ENCODE measurements around the gene FBXL16.

FBXL16 gene

DNA sequence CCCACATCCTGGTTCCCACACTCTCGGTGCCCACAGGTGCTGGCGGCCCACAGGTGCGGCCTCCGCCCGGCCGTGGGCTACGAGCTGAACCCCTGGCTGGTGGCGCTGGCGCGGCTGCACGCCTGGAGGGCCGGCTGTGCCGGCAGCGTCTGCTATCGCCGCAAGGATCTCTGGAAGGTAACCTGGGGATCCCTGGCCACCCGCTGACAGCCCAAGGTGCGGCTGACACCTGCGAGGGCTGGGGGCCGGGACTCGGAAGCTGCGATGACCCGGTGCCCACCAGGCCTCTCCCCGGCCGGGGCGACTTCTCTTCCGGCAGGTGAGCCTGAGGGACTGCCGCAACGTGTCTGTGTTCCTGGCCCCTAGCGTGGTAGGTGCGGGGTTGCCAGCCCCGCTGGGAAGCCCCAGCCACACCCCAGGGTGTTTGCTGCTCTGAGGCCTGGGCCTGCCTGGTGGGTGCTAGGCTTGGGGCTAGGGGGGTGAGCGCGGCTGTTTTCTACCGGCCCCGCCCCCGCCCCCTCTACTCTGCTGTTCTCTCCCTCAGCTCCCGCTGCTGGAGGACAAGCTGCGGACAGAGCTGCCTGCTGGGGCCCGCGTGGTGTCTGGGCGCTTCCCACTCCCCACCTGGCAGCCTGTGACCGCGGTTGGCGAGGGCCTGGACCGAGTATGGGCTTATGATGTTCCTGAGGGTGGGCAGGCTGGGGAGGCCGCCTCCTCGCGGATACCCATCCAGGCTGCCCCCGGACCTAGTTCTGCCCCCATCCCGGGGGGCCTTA is 16.4 kb upstream of the FBXL16 start:
- DNase-seq, result no peak

DNA sequence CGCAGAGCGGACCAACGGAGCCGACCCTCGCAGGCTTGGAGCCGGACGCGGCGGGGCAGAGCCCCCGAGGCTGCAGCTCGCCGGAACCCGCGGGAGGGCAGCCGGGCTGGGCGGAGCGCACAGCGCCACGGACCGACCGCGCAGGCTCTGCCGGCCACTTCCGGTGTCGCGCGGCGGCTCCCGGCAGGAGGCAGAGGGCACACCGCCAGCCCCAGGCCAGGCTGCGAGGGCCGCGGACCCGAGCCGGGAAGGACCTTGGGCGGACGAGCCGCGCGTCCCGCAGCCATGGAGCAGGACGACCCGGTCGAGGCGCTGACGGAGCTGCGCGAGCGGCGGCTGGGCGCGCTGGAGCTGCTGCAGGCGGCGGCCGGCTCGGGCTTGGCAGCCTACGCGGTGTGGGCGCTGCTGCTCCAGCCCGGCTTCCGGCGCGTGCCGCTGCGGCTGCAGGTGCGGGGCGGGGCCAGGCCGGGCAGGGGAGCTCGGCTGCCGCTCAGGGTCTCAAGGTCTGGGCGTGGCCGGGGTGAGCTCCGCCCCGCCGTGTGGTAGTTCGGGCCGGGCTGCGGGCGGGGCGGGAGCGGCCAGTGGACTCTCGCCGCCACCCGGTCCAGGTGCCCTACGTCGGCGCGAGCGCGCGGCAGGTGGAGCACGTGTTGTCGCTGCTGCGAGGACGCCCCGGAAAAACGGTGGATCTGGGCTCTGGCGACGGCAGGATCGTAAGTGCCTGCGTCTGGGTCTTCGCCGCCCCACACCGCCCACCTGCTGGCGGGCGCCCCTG is 15.6 kb upstream of the FBXL16 start, which contains the start of gene ANTKMT:
Gene ANTKMT (plus strand): TSS at position 157 of the 775 bp plus-strand sequence. CDS start 129 bp downstream, at position 286.
- peak in 1 of 2 experiments; percentile 35 for DNase-seq

DNA sequence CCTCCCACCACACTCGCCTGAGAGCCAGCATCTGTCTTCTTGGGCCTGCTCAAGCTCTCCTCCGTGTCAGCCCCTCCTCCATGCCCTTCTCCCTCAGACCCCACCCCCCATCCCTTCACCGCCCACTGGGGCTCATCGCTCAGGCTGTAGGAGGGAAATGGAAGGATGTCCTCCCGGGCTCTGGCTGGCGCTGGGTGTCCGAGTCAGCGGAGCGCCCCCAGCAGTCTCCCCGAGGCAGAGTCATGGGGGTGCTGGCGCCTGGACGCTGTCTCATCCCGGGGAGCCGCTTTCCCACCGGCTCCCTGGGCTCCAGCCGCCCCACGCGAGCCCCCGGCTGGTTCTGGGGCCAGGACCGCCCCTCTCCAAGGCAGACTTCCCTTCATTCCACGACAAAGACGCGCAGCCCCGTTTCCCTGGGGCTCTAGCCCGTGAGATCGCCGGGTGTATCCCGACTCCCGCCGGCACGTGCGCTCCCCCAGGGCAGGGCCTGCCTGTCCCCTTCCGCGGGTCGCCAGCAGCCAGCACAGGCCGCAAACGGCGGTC is 14.9 kb upstream of the FBXL16 start:
- DNase-seq, result peak in 1 of 2 experiments; percentile 26

DNA sequence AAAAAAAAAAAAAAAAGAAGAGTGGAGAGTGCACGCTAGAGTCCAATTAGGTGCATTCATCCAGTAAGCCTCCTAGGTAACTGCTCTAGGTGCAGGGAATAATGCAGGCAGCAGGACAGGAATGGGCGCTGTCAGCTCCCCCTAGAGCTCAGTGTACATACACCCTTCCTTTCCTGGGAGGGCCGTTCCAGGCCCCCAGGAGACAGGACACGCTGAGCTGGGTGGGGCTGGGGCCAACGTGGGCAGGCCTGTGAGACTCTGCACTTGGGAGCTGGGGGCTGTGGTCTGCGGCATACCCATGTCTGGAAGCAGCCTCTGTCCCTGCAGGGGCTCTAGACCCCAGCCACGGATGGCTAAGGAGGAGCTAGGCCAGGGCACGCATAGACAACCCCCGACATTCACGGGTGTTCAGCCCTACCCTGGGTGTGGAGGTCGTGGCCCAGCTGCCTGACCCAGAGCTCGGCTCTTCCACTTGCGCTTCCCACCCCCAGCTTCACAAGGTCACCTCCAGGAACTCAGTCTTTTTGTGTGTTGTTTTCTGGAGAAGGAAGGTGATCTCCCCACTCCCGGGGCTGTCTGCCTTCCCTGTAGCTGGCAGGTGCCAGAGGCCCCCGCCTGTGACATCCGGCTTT is 14.3 kb upstream of the FBXL16 start:
- no peak for DNase-seq

DNA sequence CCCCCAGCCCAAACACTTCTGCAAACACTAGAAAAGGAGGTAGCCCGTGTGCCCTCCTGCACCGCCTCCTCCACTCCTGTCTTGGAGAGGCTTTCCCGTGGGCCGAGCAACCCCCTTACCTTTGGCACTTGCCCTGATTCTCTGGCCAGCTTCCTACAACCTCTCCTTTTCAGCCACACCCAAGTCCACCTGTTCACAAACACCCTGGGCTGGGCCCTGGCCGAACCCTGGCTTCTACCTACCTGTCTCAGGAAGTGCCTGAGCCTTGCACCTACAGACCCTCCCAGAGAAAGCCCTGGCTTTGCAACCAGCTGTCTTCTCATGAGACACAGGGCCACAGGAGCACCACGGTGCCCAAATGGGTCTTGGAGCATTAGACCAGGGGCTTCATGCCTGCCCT is 13.3 kb upstream of the FBXL16 start:
- no peak for DNase-seq

DNA sequence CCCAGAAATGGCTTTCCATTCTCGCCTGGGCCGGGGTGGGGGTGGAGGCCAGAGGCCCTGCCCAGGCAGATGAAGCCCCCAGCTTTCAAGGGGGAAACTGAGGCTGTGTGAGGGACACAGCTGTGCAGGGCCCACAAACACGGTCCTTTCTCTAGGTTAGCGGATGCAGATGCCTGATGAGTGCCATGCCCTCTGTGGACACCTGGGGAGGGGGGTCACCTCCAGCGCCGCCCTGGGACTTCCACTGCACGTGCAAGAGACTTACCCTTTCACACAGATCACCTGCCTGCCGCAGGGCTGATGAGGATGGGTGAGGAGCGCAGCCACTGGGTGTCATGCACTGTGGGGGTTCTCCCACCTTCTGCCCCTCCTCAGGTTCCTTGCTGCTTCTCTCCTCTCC is 12.8 kb upstream of the FBXL16 start:
- DNase-seq, result no peak

DNA sequence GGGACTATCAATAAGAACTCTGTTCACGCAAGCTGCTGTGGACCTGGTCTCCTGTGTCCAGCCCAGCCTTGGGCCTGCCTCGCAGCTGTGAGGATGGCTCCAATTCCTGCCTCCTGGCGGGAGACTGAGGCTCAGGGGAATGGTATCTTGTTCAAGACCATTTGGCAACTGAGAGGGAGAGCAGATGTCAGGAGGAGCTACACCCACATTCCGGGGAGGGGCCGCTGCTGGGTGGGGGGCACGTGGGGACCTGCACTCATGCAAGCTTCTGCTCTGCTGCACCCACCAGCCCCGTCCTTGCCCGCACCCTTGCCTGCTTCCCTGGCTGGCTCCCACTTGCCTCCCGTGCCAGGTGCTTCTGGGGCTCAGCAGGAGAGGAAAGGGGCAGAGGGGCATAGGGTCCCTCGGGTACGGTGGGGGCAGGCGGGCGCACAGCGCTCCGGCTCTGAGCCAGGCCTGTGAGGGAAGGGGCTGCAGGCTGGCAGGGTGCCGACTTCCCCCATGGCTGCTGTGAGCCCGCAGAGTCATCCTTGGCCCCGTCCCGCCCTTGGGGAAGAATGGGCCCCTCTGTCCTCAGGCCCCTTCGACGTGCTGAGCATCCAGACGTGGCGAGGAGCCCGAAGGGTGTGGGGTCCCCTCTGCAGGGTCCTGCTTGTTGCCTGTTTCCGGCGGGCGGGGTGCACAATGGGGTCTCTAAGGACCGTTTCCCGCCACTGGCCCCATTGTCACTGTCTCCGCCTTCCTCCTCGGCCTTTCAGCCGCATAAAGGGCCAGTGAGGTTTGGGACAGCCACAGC is 12.0 kb upstream of the FBXL16 start:
- no peak for DNase-seq

DNA sequence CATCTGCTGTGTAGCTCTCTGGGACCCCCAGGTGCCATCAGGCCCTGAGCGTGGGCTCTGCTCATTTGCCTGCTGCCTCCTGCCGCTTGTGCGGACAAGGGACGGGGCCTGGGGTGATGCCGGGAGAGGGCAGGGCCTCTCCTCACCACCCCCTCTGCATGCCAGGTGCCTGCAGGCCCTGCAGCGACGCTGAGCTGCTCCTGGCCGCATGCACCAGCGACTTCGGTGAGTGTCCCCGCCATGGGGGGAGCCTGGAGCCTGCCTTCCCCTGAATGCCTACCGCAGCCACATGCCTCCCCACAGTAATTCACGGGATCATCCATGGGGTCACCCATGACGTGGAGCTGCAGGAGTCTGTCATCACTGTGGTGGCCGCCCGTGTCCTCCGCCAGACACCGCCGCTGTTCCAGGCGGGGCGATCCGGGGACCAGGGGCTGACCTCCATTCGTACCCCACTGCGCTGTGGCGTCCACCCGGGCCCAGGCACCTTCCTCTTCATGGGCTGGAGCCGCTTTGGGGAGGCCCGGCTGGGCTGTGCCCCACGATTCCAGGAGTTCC is 11.2 kb upstream of the FBXL16 start:
- DNase-seq, result no peak

DNA sequence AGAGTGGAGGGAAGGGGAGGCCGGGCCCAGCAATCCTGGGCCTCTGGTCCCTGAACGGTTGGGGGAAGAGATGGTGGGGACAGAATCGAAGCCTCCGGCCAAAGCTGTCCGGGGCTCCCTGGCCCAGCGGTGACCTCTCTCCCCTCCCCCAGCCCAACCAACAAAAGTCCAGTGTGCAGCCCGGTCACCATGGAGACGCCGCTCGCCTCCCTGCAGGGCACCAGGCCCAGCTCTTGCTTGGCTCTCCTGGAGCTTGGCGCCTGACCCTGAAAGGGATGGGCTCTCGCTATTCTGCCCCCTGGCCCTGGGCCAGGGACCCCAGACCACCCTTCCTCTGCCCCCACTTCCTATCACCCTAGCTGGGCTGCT is 10.6 kb upstream of the FBXL16 start:
- DNase-seq, result no peak

DNA sequence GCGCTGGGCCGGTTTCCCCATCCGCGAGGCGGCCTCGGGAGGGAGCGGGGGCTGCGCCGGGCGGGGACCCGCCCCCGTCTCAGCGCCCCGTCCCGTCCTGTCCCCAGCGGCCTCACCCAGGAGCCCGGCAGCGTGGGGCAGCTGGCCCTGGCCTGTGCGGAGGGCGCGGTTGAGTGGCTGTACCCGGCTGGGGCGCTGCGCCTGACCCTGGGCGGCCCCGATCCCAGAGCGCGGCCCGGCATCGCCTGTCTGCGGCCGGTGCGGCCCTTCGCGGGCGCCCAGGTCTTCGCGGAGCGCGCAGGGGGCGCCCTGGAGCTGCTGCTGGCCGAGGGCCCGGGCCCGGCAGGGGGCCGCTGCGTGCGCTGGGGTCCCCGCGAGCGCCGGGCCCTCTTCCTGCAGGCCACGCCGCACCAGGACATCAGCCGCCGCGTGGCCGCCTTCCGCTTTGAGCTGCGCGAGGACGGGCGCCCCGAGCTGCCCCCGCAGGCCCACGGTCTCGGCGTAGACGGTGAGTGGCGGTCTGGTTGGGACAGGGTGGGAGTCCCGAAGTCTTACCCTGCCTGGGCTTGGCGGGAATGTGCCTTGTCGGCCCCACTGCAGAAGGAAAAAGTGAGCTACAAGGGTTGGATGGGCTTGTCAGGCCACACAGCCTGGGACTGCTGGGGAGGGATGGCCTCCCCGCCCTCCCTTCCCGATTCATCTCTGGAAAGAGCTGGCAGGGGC is 10.0 kb upstream of the FBXL16 start:
- no peak for DNase-seq

DNA sequence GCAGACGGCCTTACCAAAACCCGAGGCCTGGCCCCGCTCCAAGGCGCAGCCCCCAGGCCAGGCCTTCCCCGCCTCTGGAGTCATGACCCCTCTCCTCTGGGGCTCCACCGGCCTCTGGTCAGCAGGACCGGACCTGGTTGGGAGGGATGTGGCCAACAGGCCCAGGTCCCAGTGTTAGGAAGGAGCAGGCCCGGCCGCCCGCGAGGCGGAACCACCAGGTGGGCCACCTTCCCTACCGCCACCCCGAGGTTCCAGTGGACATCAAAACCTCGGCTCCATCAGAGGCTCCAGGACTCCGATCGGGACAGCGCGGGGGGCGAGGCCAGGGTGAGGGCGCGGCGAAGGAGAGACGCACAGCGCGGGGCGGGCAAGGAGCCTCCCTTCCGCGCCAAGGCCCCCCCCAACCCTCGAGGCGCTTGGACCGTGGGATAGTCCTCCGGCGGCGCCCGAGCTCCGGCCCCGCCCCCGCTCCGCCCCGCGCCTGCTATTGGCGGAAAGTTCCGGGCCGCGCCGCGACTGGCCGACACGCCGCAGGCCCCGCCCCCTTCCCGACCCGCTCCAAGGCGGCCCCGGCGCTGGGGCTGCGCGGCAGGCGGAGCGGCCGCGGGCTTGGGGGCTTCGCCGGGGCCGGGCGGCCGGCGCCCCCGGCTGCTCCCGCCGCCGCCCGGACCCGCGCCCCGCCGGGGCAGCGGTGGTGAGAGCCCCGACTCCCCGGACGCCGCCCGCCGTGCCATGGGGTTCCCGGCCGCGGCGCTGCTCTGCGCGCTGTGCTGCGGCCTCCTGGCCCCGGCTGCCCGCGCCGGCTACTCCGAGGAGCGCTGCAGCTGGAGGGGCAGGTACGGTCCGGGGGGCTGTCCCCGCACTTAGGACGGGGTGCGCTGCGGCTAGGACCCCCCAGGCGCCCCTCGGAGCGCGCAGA is 9.2 kb upstream of the FBXL16 start, which contains the start of gene METRN:
Gene METRN (plus strand): TSS at position 561 of the 919 bp plus-strand sequence. CDS start 172 bp downstream, at position 733.
- peak; percentile 82 for DNase-seq

DNA sequence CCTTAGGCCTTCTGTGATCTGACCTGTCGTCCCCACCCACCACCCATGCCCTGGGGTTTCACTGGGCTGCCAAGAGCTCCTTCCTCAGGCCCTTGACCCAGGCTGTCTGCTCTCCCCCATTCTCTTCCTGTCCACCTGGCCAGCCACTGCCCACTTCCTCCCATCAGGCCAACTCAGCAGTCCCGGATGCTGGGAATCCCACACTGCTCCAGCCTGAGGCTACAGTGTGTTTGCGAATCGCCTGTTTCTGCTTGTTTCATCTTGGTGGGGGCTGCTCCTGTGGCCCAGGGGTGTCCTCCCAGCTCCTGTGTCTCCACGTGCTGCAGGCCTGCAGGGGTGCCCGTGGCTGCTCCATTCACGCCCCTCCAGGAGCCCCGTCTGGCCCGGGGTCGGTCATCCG is 8.5 kb upstream of the FBXL16 start:
- no peak for DNase-seq

DNA sequence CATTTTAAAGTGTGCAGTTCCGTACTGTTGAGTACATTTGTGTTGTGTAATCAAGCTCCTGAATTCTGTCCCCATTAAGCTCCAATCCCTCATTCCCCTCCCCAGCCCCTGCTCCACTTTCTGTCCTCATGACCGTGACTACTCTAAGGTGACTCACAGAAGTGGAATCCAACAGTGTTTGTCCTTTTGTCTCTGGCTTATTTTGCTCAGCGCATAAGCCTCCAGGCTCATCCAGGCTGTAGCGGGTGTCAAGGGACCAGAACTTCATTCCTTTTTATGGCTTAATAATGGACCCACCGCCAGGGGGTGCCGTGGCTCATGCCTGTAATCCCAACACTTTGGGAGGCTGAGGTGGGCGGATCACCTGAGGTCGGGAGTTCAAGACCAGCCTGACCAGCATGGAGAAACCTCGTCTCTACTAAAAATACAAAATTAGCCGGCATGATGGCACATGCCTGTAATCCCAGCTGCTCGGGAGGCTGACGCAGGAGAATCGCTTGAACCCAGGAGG is 7.2 kb upstream of the FBXL16 start:
- peak; percentile 38 to 40 for DNase-seq

DNA sequence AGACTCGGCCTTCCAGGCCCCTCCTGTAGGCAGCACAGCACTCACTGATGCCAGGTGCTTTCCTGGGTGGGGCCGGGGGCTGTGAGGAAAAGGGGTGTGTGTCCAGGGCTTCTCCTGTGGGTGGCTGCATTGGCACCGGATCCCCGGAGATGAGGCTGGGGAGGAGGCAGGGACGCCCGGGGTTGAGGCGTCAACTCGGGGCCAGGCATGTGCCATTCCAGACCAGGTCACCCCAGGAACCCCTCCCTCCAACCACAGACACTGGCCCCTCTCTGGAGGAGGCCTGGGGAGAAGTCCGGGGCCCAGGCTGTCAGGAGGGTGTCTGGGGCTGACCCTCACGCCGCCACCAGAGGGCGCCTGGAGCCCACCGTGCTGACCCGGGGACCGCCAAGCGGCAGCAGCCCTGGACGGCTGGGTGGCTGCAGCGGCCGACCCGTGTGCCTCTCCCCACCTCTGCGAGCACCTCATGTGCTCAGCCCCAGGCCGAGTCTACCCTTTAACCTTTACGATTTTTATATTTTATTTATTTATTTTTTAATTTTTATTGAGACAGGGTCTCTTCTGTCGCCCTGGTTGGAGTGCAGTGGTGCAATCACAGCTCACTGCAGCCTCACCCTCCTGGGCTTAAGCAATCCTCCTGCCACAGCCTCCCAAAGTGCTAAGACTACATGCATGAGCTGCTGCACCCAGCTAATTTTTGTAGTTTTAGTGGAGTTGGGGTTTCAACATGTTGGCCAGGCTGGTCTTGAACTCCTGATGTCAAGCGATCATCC is 6.1 kb upstream of the FBXL16 start:
- DNase-seq, result peak; percentile 73 to 74

DNA sequence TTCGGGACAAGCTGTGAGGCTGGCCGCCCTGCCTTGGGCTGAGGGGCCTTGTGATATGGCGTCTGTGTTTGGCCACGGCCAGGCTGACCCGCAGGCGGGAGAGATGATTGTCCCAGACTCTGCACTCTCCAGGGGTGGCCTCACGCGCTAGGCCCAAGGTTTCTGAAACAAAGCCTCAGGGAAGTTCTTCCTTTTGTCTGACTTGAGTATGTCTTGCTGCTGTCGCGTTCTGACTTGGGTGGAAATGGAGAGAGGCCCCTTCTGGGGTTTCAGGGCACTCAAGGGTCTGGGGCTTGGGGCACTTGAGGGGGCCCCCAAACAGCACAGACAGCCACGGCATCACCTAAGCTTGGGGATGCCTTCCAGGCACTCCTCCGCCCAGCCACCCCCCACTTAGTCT is 5.5 kb upstream of the FBXL16 start:
- no peak for DNase-seq

DNA sequence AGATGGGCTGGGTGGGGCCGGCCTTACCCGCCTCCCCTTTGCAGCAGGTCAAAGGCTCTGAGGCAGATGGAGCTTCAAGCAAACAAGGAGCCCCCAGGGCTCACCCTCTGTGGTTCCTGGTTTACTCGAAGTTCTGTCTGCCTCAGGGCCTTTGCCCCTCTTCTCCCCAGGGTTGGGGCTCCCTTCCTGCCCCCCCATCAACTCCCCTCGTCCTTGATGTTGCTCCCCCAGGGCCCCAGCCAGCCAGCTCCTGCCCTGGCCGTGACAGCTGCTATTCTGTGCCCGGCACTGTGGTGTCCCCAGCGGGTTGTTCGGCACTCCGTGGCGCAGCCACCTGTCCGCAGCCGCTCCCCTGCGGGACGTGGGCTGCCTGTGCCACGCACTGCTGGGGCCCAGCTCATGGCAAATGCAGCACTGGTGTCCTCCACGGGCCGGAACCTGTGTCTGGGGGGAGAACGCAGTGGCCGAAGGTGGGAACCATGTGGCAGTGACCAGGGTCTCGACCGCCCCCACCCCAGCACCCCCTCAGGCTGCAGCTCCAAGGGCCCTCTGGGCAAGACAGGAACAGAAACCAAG is 5.0 kb upstream of the FBXL16 start:
- DNase-seq, result no peak

DNA sequence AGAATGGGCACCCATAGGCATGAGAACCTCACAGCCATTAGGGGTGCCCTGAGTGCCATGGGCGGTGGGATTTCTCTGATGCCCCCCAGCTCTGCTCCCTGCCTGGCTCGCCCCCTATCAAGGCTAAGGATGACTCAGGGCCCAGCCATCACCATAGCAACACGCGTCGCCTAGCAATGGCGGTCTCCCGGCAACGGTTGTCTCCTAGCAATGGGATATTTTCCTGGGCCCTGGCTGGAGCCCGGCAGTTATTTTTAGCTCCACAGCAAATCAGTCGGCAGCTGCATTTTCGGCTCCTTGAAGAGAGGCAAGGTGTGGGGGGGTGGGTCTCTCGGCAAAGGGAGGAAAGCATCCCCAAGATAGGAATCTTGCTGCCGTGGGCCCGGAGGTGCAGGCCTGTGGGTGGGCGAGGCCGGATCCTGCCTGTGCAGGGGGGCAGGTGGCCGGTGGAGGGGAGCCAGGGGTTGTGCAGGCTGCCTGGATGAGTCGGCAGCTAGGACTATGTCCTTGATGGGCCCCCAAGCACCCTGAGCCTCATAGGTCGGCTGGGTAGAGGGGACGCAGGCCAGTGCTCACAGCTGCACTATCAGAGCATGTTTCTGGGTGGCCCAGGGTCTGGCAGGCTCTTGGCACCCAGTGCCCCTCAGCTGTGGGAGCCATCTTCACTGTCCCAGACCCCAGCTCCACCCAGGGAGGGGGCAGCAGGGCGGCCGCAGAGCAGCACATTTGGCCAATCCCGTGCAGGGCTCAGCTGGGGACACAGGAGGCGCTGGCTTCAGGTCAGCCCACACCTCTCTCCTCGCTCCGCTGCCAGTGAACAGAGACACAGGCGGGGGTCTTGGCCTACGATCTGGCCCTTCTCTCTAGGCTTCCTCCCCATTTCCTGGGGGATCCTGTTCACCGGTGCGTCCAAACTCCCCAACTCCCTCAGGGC is 4.2 kb upstream of the FBXL16 start:
- no peak for DNase-seq

DNA sequence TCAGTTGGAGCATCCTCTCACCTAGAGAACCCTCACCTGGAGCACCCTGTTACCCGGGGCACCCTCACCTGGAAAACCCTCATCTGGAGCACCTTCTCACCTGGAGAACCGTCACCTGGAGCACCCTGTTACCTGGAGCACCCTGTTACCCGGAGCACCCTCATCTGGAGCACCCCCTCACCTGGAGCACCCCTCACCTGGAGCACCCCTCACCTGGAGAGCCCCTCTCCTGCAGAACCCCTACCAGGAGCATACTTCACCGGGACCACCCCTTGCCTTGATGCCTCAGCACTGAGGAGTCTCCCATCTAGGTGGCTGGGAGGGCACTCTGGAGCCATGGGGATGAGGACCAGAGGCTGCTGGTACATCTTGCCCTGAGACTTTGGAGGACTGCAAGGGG is 3.4 kb upstream of the FBXL16 start:
- DNase-seq, result no peak
